Mesenteric fat pad (tissue), 1 donor: ENCODE measurements around the gene KNCN. TPM values are rescaled to one million over a fixed set of nuclear protein-coding genes. Genes with fewer than 3 reads are reported as not detected.

ENCODE experiments used
- DNase-seq: peaks from one replicate; pipeline ENCODE4 v3.0.0-alpha.2; 2020; ENCODE audit warnings: low spot score
- total RNA-seq: library from RNA; stranded (reverse); fragmentation: NEBNext Ultra II Directional; extraction: Animal tissue kit (Norgen Biotek cat#: 25700); gene quantifications from one replicate; pipeline ENCODE4 v1.2.1, GENCODE V29; 2021
- donor health status: DM: yes; HTN: yes; CAD: no.

KNCN gene
- total RNA-seq, 1 donor from 2014 or later = not detected

- DNase-seq = no peak
Observed at GRCh38 chr1:46525253-46525983, 26.0 kb downstream of the KNCN start.

GRCh38 chr1:46524843-46525242 lies 26.6 kb downstream of the KNCN start:
- DNase-seq = no peak

GRCh38 chr1:46523496-46524353 lies 27.7 kb downstream of the KNCN start:
- no peak for DNase-seq

GRCh38 chr1:46522969-46523320 lies 28.5 kb downstream of the KNCN start:
- DNase-seq = no peak

- no peak for DNase-seq
Observed at GRCh38 chr1:46522184-46522968, 29.1 kb downstream of the KNCN start.

GRCh38 chr1:46521414-46521813 lies 30.0 kb downstream of the KNCN start:
- DNase-seq = no peak

GRCh38 chr1:46520063-46520911 lies 31.2 kb downstream of the KNCN start:
- DNase-seq = no peak

GRCh38 chr1:46519209-46519608 lies 32.2 kb downstream of the KNCN start:
- no peak for DNase-seq

- no peak for DNase-seq
Observed at GRCh38 chr1:46517932-46518498, 33.4 kb downstream of the KNCN start.

- no peak for DNase-seq
Observed at GRCh38 chr1:46517010-46517600, 34.3 kb downstream of the KNCN start.

- DNase-seq = no peak
Observed at GRCh38 chr1:46516200-46516950, 35.1 kb downstream of the KNCN start.

- no peak for DNase-seq
Observed at GRCh38 chr1:46515576-46515975, 35.9 kb downstream of the KNCN start.

GRCh38 chr1:46513536-46513935 lies 37.9 kb downstream of the KNCN start:
- DNase-seq = no peak

GRCh38 chr1:46512792-46513190 lies 38.7 kb downstream of the KNCN start:
- no peak for DNase-seq

- no peak for DNase-seq
Observed at GRCh38 chr1:46512135-46512791, 39.2 kb downstream of the KNCN start.

GRCh38 chr1:46510998-46511365 lies 40.5 kb downstream of the KNCN start:
- no peak for DNase-seq

- no peak for DNase-seq
Observed at GRCh38 chr1:46510341-46510997, 41.0 kb downstream of the KNCN start.

GRCh38 chr1:46508757-46509156 lies 42.7 kb downstream of the KNCN start:
- DNase-seq = no peak
